ENCODE results near the gene ZNRD2. TPM values are rescaled to one million over a fixed set of nuclear protein-coding genes. Genes with fewer than 3 reads are reported as not detected.

The ZNRD2 gene
- polyA plus RNA-seq, 1 donor = 32.3 TPM

- H3K4me3 ChIP-seq (ENCODE audit: low read length) = peak overlapping the region; percentile 48
- H3K9me3 ChIP-seq (ENCODE audit: control insufficient read depth, low read depth, low read length) = peaks cover 3% of the 10 kb centered on the region
- DNase-seq = peak; percentile 84 to 90
- H3K27me3 ChIP-seq (ENCODE audit: control insufficient read depth, insufficient read depth, low read length) = no peaks in the 10 kb centered on the region
- no CpG with 5 or more reads among the region's 67 CpGs for WGBS (ENCODE audit: insufficient coverage, low lambda C conversion rate)
- H3K36me3 ChIP-seq (ENCODE audit: control insufficient read depth, insufficient read depth, low read length) = peaks cover 4% of the 10 kb centered on the region
- H3K27ac ChIP-seq (ENCODE audit: low read length) = peak overlapping the region; percentile 80
- H3K4me1 ChIP-seq (ENCODE audit: control insufficient read depth, insufficient read depth, low read length) = peaks cover 71% of the 10 kb centered on the region
These were observed 4.0 kb downstream of the ZNRD2 start for GRCh38 chr11:65574109-65574810.

- H3K9me3 ChIP-seq (ENCODE audit: control insufficient read depth, low read depth, low read length) = peaks cover 3% of the 10 kb centered on the region
- H3K4me1 ChIP-seq (ENCODE audit: control insufficient read depth, insufficient read depth, low read length) = peaks cover 71% of the 10 kb centered on the region
- H3K36me3 ChIP-seq (ENCODE audit: control insufficient read depth, insufficient read depth, low read length) = peaks cover 10% of the 10 kb centered on the region
- DNase-seq = peak; percentile 82 to 91
- no CpG with 5 or more reads among the region's 28 CpGs for WGBS (ENCODE audit: insufficient coverage, low lambda C conversion rate)
- peak overlapping the region; percentile 80 for H3K27ac ChIP-seq (ENCODE audit: low read length)
- peak overlapping the region; percentile 48 for H3K4me3 ChIP-seq (ENCODE audit: low read length)
- H3K27me3 ChIP-seq (ENCODE audit: control insufficient read depth, insufficient read depth, low read length) = no peaks in the 10 kb centered on the region
These were observed 4.7 kb downstream of the ZNRD2 start for GRCh38 chr11:65574811-65575567.

GRCh38 chr11:65575568-65576231 is 5.4 kb downstream of the ZNRD2 start, which contains the start of gene EHBP1L1:
EHBP1L1 (plus strand) TSS chr11:65576053; CDS start chr11:65576303, 250 bp downstream.
- WGBS (ENCODE audit: insufficient coverage, low lambda C conversion rate) = no CpG with 5 or more reads among the region's 69 CpGs
- Histone ChIP-seq H3K27ac (ENCODE audit: low read length) (peak within 1 kb of the TSS; percentile 80), H3K9me3 (ENCODE audit: control insufficient read depth, low read depth, low read length) (no peaks in the 10 kb centered on the region), H3K4me3 (ENCODE audit: low read length) (peak within 1 kb of the TSS; percentile 64), H3K27me3 (ENCODE audit: control insufficient read depth, insufficient read depth, low read length) (no peaks in the 10 kb centered on the region), H3K36me3 (ENCODE audit: control insufficient read depth, insufficient read depth, low read length) (peaks cover 17% of the 10 kb centered on the region), H3K4me1 (ENCODE audit: control insufficient read depth, insufficient read depth, low read length) (peaks cover 71% of the 10 kb centered on the region)
- peak in 1 of 2 donors; percentile 72 for DNase-seq

- peaks cover 24% of the 10 kb centered on the region for H3K36me3 ChIP-seq (ENCODE audit: control insufficient read depth, insufficient read depth, low read length)
- DNase-seq = no peak
- H3K27ac ChIP-seq (ENCODE audit: low read length) = peak overlapping the region; percentile 27
- peaks cover 64% of the 10 kb centered on the region for H3K4me1 ChIP-seq (ENCODE audit: control insufficient read depth, insufficient read depth, low read length)
- no peaks in the 10 kb centered on the region for H3K27me3 ChIP-seq (ENCODE audit: control insufficient read depth, insufficient read depth, low read length)
- WGBS (ENCODE audit: insufficient coverage, low lambda C conversion rate) = no CpG with 5 or more reads among the region's 26 CpGs
- H3K9me3 ChIP-seq (ENCODE audit: control insufficient read depth, low read depth, low read length) = no peaks in the 10 kb centered on the region
- peak overlapping the region; percentile 64 for H3K4me3 ChIP-seq (ENCODE audit: low read length)
These were observed 6.1 kb downstream of the ZNRD2 start for GRCh38 chr11:65576232-65576866.

GRCh38 chr11:65576867-65577755 is 6.8 kb downstream of the ZNRD2 start:
- WGBS (ENCODE audit: insufficient coverage, low lambda C conversion rate) = no CpG with 5 or more reads among the region's 18 CpGs
- Histone ChIP-seq H3K9me3 (ENCODE audit: control insufficient read depth, low read depth, low read length) (no peaks in the 10 kb centered on the region), H3K4me1 (ENCODE audit: control insufficient read depth, insufficient read depth, low read length) (peaks cover 57% of the 10 kb centered on the region), H3K36me3 (ENCODE audit: control insufficient read depth, insufficient read depth, low read length) (peaks cover 31% of the 10 kb centered on the region), H3K4me3 (ENCODE audit: low read length) (peak overlapping the region; percentile 64), H3K27ac (ENCODE audit: low read length) (peak overlapping the region; percentile 27), H3K27me3 (ENCODE audit: control insufficient read depth, insufficient read depth, low read length) (no peaks in the 10 kb centered on the region)
- DNase-seq = peak in 1 of 2 donors; percentile 71

GRCh38 chr11:65577756-65578109 is 7.5 kb downstream of the ZNRD2 start:
- no peaks in the 10 kb centered on the region for H3K27me3 ChIP-seq (ENCODE audit: control insufficient read depth, insufficient read depth, low read length)
- no peak for DNase-seq
- H3K4me1 ChIP-seq (ENCODE audit: control insufficient read depth, insufficient read depth, low read length) = peaks cover 57% of the 10 kb centered on the region
- H3K36me3 ChIP-seq (ENCODE audit: control insufficient read depth, insufficient read depth, low read length) = peaks cover 33% of the 10 kb centered on the region
- peak overlapping the region; percentile 64 for H3K4me3 ChIP-seq (ENCODE audit: low read length)
- peak overlapping the region; percentile 50 for H3K27ac ChIP-seq (ENCODE audit: low read length)
- no peaks in the 10 kb centered on the region for H3K9me3 ChIP-seq (ENCODE audit: control insufficient read depth, low read depth, low read length)
- no CpG with 5 or more reads among the region's 8 CpGs for WGBS (ENCODE audit: insufficient coverage, low lambda C conversion rate)

- Histone ChIP-seq H3K9me3 (ENCODE audit: control insufficient read depth, low read depth, low read length) (no peaks in the 10 kb centered on the region), H3K4me1 (ENCODE audit: control insufficient read depth, insufficient read depth, low read length) (peaks cover 55% of the 10 kb centered on the region), H3K27ac (ENCODE audit: low read length) (peak overlapping the region; percentile 50), H3K4me3 (ENCODE audit: low read length) (no peak overlapping the region), H3K36me3 (ENCODE audit: control insufficient read depth, insufficient read depth, low read length) (peaks cover 33% of the 10 kb centered on the region), H3K27me3 (ENCODE audit: control insufficient read depth, insufficient read depth, low read length) (no peaks in the 10 kb centered on the region)
- DNase-seq = no peak
- no CpG with 5 or more reads among the region's 7 CpGs for WGBS (ENCODE audit: insufficient coverage, low lambda C conversion rate)
These were observed 7.9 kb downstream of the ZNRD2 start for GRCh38 chr11:65578134-65578533.

- Histone ChIP-seq H3K4me1 (ENCODE audit: control insufficient read depth, insufficient read depth, low read length) (peaks cover 50% of the 10 kb centered on the region), H3K9me3 (ENCODE audit: control insufficient read depth, low read depth, low read length) (no peaks in the 10 kb centered on the region), H3K4me3 (ENCODE audit: low read length) (no peak overlapping the region), H3K36me3 (ENCODE audit: control insufficient read depth, insufficient read depth, low read length) (peaks cover 30% of the 10 kb centered on the region), H3K27me3 (ENCODE audit: control insufficient read depth, insufficient read depth, low read length) (no peaks in the 10 kb centered on the region), H3K27ac (ENCODE audit: low read length) (peak overlapping the region; percentile 50)
- DNase-seq = peak in 1 of 2 donors; percentile 71
- no CpG with 5 or more reads among the region's 3 CpGs for WGBS (ENCODE audit: insufficient coverage, low lambda C conversion rate)
These were observed 8.4 kb downstream of the ZNRD2 start for GRCh38 chr11:65578667-65579066.

GRCh38 chr11:65579291-65579690 is 9.0 kb downstream of the ZNRD2 start:
- DNase-seq = no peak
- H3K27me3 ChIP-seq (ENCODE audit: control insufficient read depth, insufficient read depth, low read length) = peaks cover 5% of the 10 kb centered on the region
- WGBS (ENCODE audit: insufficient coverage, low lambda C conversion rate) = no CpG with 5 or more reads among the region's 4 CpGs
- H3K4me3 ChIP-seq (ENCODE audit: low read length) = no peak overlapping the region
- no peak overlapping the region for H3K27ac ChIP-seq (ENCODE audit: low read length)
- peaks cover 46% of the 10 kb centered on the region for H3K4me1 ChIP-seq (ENCODE audit: control insufficient read depth, insufficient read depth, low read length)
- H3K9me3 ChIP-seq (ENCODE audit: control insufficient read depth, low read depth, low read length) = no peaks in the 10 kb centered on the region
- peaks cover 29% of the 10 kb centered on the region for H3K36me3 ChIP-seq (ENCODE audit: control insufficient read depth, insufficient read depth, low read length)

All from large intestine (tissue), 3 donors.